Stimulated activated CD8-positive, alpha-beta memory T cell treated with anti-CD3 and anti-CD28 coated beads, Interleukin-7, amount 100 ng/mL, for 1 hour (primary cell): ENCODE results near the gene PRKCA.
"Not testable (repeated sequence)": the region's sequence is repeated elsewhere in the genome, so short reads cannot be mapped to it uniquely, and the experiment has no call there.

Experiments
- DNase-seq, 2 donors: peaks; one replicate each; pipeline ENCODE4 v3.0.0-alpha.2; 2020; ENCODE audit warnings: low read depth in 2 of 2

The PRKCA gene

GRCh38 chr17:66464921-66465320, 162.5 kb downstream of the PRKCA start:
- no peak for DNase-seq

GRCh38 chr17:66465701-66466100, 163.3 kb downstream of the PRKCA start:
- DNase-seq: no peak

GRCh38 chr17:66466106-66466820, 163.8 kb downstream of the PRKCA start:
- no peak for DNase-seq

GRCh38 chr17:66466840-66467367, 164.5 kb downstream of the PRKCA start:
- DNase-seq: no peak

- DNase-seq: no peak
Measured at GRCh38 chr17:66467766-66468165, 165.4 kb downstream of the PRKCA start.

- DNase-seq: no peak
Measured at GRCh38 chr17:66468241-66469087, 166.1 kb downstream of the PRKCA start.

GRCh38 chr17:66469088-66469442, 166.7 kb downstream of the PRKCA start:
- no peak for DNase-seq

- DNase-seq: no peak
Measured at GRCh38 chr17:66469461-66469860, 167.0 kb downstream of the PRKCA start.

GRCh38 chr17:66469890-66470289, 167.5 kb downstream of the PRKCA start:
- no peak for DNase-seq

GRCh38 chr17:66472123-66472522, 169.7 kb downstream of the PRKCA start:
- DNase-seq: no peak

GRCh38 chr17:66474258-66474657, 171.8 kb downstream of the PRKCA start:
- no peak for DNase-seq

GRCh38 chr17:66474806-66475497, 172.5 kb downstream of the PRKCA start:
- DNase-seq: no peak

GRCh38 chr17:66476014-66476413, 173.6 kb downstream of the PRKCA start:
- no peak for DNase-seq

- DNase-seq: no peak
Measured at GRCh38 chr17:66477615-66478283, 175.3 kb downstream of the PRKCA start.

GRCh38 chr17:66479230-66479889, 176.9 kb downstream of the PRKCA start:
- not testable (repeated sequence) for DNase-seq

- no peak for DNase-seq
Measured at GRCh38 chr17:66480243-66480642, 177.8 kb downstream of the PRKCA start.

GRCh38 chr17:66480802-66481201, 178.4 kb downstream of the PRKCA start:
- no peak for DNase-seq

GRCh38 chr17:66481271-66481670, 178.9 kb downstream of the PRKCA start:
- DNase-seq: no peak

- DNase-seq: no peak
Measured at GRCh38 chr17:66483906-66484305, 181.5 kb downstream of the PRKCA start.

GRCh38 chr17:66485309-66485947, 183.0 kb downstream of the PRKCA start:
- DNase-seq: no peak

GRCh38 chr17:66487121-66487520, 184.7 kb downstream of the PRKCA start:
- no peak for DNase-seq
